Uterus (tissue), 4 donors: ENCODE measurements around the gene GAREM2. TPM values are rescaled to one million over a fixed set of nuclear protein-coding genes. Genes with fewer than 3 reads are reported as not detected.
A peak's percentile ranks its signal among the peaks of the same experiment; 100 is the strongest.

ENCODE experiments used
- DNase-seq, 2 donors: peaks; one replicate each; pipeline ENCODE4 v3.0.0-alpha.2; 2019 to 2020
- H3K27ac ChIP-seq, 2 donors: fragments of 200-600 bp; sonication (generic); 1 replicate in 1 of 2; 2 replicates in 1 of 2; pipeline ENCODE4 v1.5.1; 2016 to 2018
- H3K27me3 ChIP-seq, 2 donors: fragments of 200-600 bp; sonication (generic); one replicate each; pipeline ENCODE4 v1.5.1; 2018 to 2019; ENCODE audit warnings: control low read depth in 1 of 2
- H3K36me3 ChIP-seq, 2 donors: fragments of 200-600 bp; sonication (generic); one replicate each; pipeline ENCODE4 v1.5.1; 2019; ENCODE audit warnings: control low read depth in 1 of 2
- H3K4me1 ChIP-seq, 2 donors: fragments of 200-600 bp; sonication (generic); one replicate each; pipeline ENCODE4 v1.5.1; 2018 to 2019; ENCODE audit warnings: control low read depth in 1 of 2
- H3K4me3 ChIP-seq, 2 donors: fragments of 200-600 bp; sonication (generic); 1 replicate in 1 of 2; 2 replicates in 1 of 2; pipeline ENCODE4 v1.5.1; 2018 to 2019; ENCODE audit warnings: mild to moderate bottlenecking in 1 of 2
- H3K9me3 ChIP-seq, 2 donors: fragments of 200-600 bp; sonication (generic); one replicate each; pipeline ENCODE4 v1.5.1; 2019; ENCODE audit warnings: control low read depth in 1 of 2
- CTCF ChIP-seq, 4 experiments: fragments of 200-600 bp in 2 of 4; fragments of 450-650 bp in 2 of 4; sonication (generic) in 2 of 4; IDR thresholded peaks; one replicate each; pipeline ENCODE4 v1.5.1; 2016 to 2019; ENCODE audit warnings: antibody characterized with exemption in 4 of 4, mild to moderate bottlenecking in 2 of 4, moderate library complexity in 1 of 4
- POLR2A ChIP-seq, 2 donors: fragments of 450-650 bp; IDR thresholded peaks; one replicate each; pipeline ENCODE4 v1.6.1; 2016; ENCODE audit warnings: antibody characterized with exemption in 2 of 2, mild to moderate bottlenecking in 1 of 2, moderate library complexity in 1 of 2
- intact Hi-C: fragments of 100-400 bp; cut with DNase I; formaldehyde crosslinking; loops from one replicate; pipeline ENCODE4 v1.15.1; 2023; ENCODE audit warnings: low total_unique reads
- total RNA-seq, 4 donors: library from RNA; depleted of rRNA in 3 of 4; stranded (reverse); fragments of >200 nt in 3 of 4; gene quantifications; one replicate each; pipeline versions ENCODE4 v1.1.0 to v1.2.4, GENCODE V29; 2014 to 2023
- donor health status: DM: yes; HTN: yes; CAD: no.

The GAREM2 gene
- 1 to 10 TPM in 3 of 4 donors, under 1 TPM in 1; under 0.01 to 5.1 (median 2.2) TPM for total RNA-seq

- TF ChIP-seq POLR2A (IDR thresholded peaks at IDR 0.05) (no peak), CTCF (IDR thresholded peaks at IDR 0.05) (no peak)
- Histone ChIP-seq H3K4me3 (peak within 1 kb of the TSS in 1 of 2 donors; percentile 31), H3K9me3 (no peaks in the 10 kb centered on the region), H3K36me3 (no peaks in the 10 kb centered on the region), H3K4me1 (peaks cover 0 to 11% of the 10 kb centered on the region in 2 donors), H3K27me3 (peaks cover 17 to 18% of the 10 kb centered on the region in 2 donors), H3K27ac (no peak within 1 kb of the TSS)
- DNase-seq: no peak
- intact Hi-C loops: no loop called here
Observed at GRCh38 chr2:26172871-26173775, at the start of gene GAREM2. GAREM2 (plus strand) TSS chr2:26173088; CDS start chr2:26173221, 133 bp downstream.

DNA sequence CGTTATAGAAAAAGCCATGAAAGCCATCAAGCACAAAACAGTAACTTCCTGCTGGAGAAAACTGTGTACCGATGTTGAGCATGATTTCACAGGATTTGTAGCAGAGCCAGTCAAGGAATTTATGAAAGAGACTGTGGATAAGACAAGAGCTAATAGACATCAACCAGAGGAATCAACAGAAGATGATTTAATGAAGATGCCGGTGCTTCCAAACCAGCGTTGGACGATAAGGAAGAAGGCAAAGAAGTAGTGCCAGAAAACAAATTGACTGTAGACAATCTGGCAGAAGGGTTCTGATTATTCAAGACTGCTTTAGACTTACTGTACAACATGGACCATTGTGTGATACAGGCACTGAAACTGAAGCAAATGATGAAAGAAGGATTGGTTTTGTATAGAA is 49.5 kb upstream of the GAREM2 start:
- intact Hi-C loops: no loop called here
- TF ChIP-seq POLR2A (IDR thresholded peaks at IDR 0.05) (no peak), CTCF (IDR thresholded peaks at IDR 0.05) (no peak)
- Histone ChIP-seq H3K4me1 (no peaks in the 10 kb centered on the region), H3K27ac (no peak overlapping the region), H3K4me3 (no peak overlapping the region), H3K27me3 (no peaks in the 10 kb centered on the region), H3K9me3 (no peaks in the 10 kb centered on the region), H3K36me3 (no peaks in the 10 kb centered on the region)
- DNase-seq: no peak

- TF ChIP-seq CTCF (IDR thresholded peaks at IDR 0.05) (no peak), POLR2A (IDR thresholded peaks at IDR 0.05) (no peak)
- Histone ChIP-seq H3K4me1 (no peaks in the 10 kb centered on the region), H3K4me3 (no peak overlapping the region), H3K9me3 (no peaks in the 10 kb centered on the region), H3K27ac (no peak overlapping the region), H3K36me3 (no peaks in the 10 kb centered on the region), H3K27me3 (no peaks in the 10 kb centered on the region)
- intact Hi-C loops: no loop called here
- no peak for DNase-seq
Observed at GRCh38 chr2:26126074-26126473, 46.8 kb upstream of the GAREM2 start.

GRCh38 chr2:26128176-26128575 is 44.7 kb upstream of the GAREM2 start:
- no peak overlapping the region for H3K27ac ChIP-seq
- no peak overlapping the region for H3K4me3 ChIP-seq
- no peaks in the 10 kb centered on the region for H3K27me3 ChIP-seq
- H3K36me3 ChIP-seq: no peaks in the 10 kb centered on the region
- DNase-seq: no peak
- no peaks in the 10 kb centered on the region for H3K4me1 ChIP-seq
- H3K9me3 ChIP-seq: no peaks in the 10 kb centered on the region
- TF ChIP-seq CTCF (IDR thresholded peaks at IDR 0.05) (no peak), POLR2A (IDR thresholded peaks at IDR 0.05) (no peak)
- intact Hi-C loops: no loop called here

- intact Hi-C loops: no loop called here
Observed at GRCh38 chr2:26130763-26131162, 42.1 kb upstream of the GAREM2 start.

More at GRCh38 chr2:26130763-26131162, 42.1 kb upstream of the GAREM2 start:
- H3K27ac ChIP-seq: no peak overlapping the region
- DNase-seq: no peak
- no peak overlapping the region for H3K4me3 ChIP-seq
- no peaks in the 10 kb centered on the region for H3K9me3 ChIP-seq
- H3K36me3 ChIP-seq: no peaks in the 10 kb centered on the region
- H3K27me3 ChIP-seq: no peaks in the 10 kb centered on the region
- H3K4me1 ChIP-seq: no peaks in the 10 kb centered on the region
- TF ChIP-seq CTCF (IDR thresholded peaks at IDR 0.05) (no peak), POLR2A (IDR thresholded peaks at IDR 0.05) (no peak)
